22Rv1 (cell line): ENCODE data around the gene CDKL2.

Experiments
- CTCF ChIP-seq: fragments of 450-650 bp; IDR thresholded peaks from 2 replicates; pipeline ENCODE4 v1.5.1; 2017; ENCODE audit warnings: mild to moderate bottlenecking
- ZFX ChIP-seq: fragments of 450-650 bp; IDR thresholded peaks from 2 replicates; pipeline ENCODE4 v1.6.1; 2017; ENCODE audit warnings: antibody characterized with exemption, borderline replicate concordance

DNA sequence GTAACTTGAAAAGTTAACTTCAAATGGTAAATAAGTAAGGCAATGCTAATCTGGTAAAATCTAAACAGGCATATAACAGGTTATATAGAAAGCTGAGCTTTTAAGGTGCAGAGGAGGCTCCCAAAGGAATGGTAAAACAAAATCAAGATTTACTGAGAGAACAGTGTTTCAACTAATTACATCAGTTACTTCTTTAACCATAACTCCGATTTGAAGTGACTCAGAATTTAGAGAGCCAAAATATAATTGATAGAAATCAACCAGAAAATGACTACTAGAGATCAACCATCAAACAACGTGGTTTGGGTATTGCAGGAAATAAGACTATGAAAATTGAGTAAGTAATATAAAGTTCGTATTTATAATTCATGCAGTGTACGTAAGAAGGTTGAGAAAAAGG is 36.0 kb upstream of the CDKL2 start:
- TF ChIP-seq CTCF (no peak), ZFX (no peak)
